Epithelial cell of proximal tubule (primary cell): ENCODE results near the gene ZFX. TPM values are rescaled to one million over a fixed set of nuclear protein-coding genes. Genes with fewer than 3 reads are reported as not detected.

Experiments used
- DNase-seq: peaks from one replicate; pipeline ENCODE4 v3.0.0-alpha.2; 2011; ENCODE audit warnings: low read depth
- H3K4me3 ChIP-seq: 2 replicates; pipeline ENCODE4 v1.5.1; 2011; ENCODE audit warnings: low read depth, mild to moderate bottlenecking, low read length
- CTCF ChIP-seq: conservative IDR thresholded peaks from 2 replicates; pipeline ENCODE4 v1.5.1; 2012; ENCODE audit warnings: low read depth, mild to moderate bottlenecking, low read length
- total RNA-seq: library from RNA; depleted of rRNA; stranded (reverse); fragments of >200 nt; gene quantifications from 2 replicates; pipeline ENCODE4 v1.2.3, GENCODE V29; 2015

Gene ZFX
- total RNA-seq, 1 donor from 2014 or later, result 10.8 TPM

- H3K4me3 ChIP-seq, result no peak overlapping the region
- TF ChIP-seq CTCF, result no peak
- DNase-seq, result no peak
These were observed 94.2 kb downstream of the ZFX start for GRCh38 chrX:24243692-24244091.

- no peak for DNase-seq
- H3K4me3 ChIP-seq, result no peak overlapping the region
- TF ChIP-seq CTCF, result no peak
These were observed 95.7 kb downstream of the ZFX start for GRCh38 chrX:24245202-24245601.

- no peak overlapping the region for H3K4me3 ChIP-seq
- DNase-seq, result no peak
- no peak for TF ChIP-seq CTCF
These were observed 98.5 kb downstream of the ZFX start for GRCh38 chrX:24248042-24248441.

- DNase-seq, result no peak
- no peak for TF ChIP-seq CTCF
- H3K4me3 ChIP-seq, result no peak overlapping the region
These were observed 103.5 kb downstream of the ZFX start for GRCh38 chrX:24253030-24253429.

- no peak for TF ChIP-seq CTCF
- no peak overlapping the region for H3K4me3 ChIP-seq
- DNase-seq, result no peak
These were observed 103.9 kb downstream of the ZFX start for GRCh38 chrX:24253469-24253868.

- H3K4me3 ChIP-seq, result no peak overlapping the region
- DNase-seq, result no peak
- TF ChIP-seq CTCF, result no peak
These were observed 107.5 kb downstream of the ZFX start for GRCh38 chrX:24257011-24257410.

- no peak for DNase-seq
These were observed 110.2 kb downstream of the ZFX start for GRCh38 chrX:24259544-24260240.

More at GRCh38 chrX:24259544-24260240, 110.2 kb downstream of the ZFX start:
- H3K4me3 ChIP-seq, result no peak overlapping the region
- peak; percentile 65 for TF ChIP-seq CTCF
